HepG2 (cell line): ENCODE results near the gene RAN. TPM values are rescaled to one million over a fixed set of nuclear protein-coding genes. Genes with fewer than 3 reads are reported as not detected.

ENCODE experiments used
- AGO2 ChIP-seq: fragments of 200-400 bp; formaldehyde crosslinking; optimal IDR thresholded peaks from 2 replicates; pipeline ENCODE3; 2017; ENCODE audit warnings: mild to moderate bottlenecking, low read depth, low read length, moderate library complexity
- ARID5B ChIP-seq: IDR thresholded peaks from 2 replicates; pipeline ENCODE4 v1.4.0; 2020; ENCODE audit warnings: mild to moderate bottlenecking, missing genetic modification reagents
- ATF1 ChIP-seq: IDR thresholded peaks from 2 replicates; pipeline ENCODE4 v1.6.1; 2016; ENCODE audit warnings: mild to moderate bottlenecking, control low read depth
- GTF2F1 ChIP-seq: fragments of 150-350 bp; IDR thresholded peaks from 2 replicates; pipeline ENCODE4 v1.6.1; 2014; ENCODE audit warnings: low read length
- HOXA5 ChIP-seq: sonication (generic); formaldehyde crosslinking; IDR thresholded peaks from 2 replicates; pipeline ENCODE4 v1.4.0; 2020; ENCODE audit warnings: missing genetic modification reagents
- HOXD1 ChIP-seq: sonication (generic); formaldehyde crosslinking; IDR thresholded peaks from 2 replicates; pipeline ENCODE4 v1.5.0; 2020; ENCODE audit warnings: missing genetic modification reagents
- JARID2 ChIP-seq: sonication (generic); formaldehyde crosslinking; IDR thresholded peaks from 2 replicates; pipeline ENCODE4 v1.8.1; 2023; ENCODE audit warnings: missing genetic modification reagents, inconsistent platforms; ENCODE audit not compliant: insufficient replicate concordance
- KDM5A ChIP-seq: fragments of 200-600 bp; sonication (generic); IDR thresholded peaks from 2 replicates; pipeline ENCODE4 v1.7.0; 2018; ENCODE audit warnings: antibody characterized with exemption, mild to moderate bottlenecking, low read length, borderline replicate concordance
- KLF13 ChIP-seq: sonication (generic); formaldehyde crosslinking; IDR thresholded peaks from 2 replicates; pipeline ENCODE4 v1.4.0; 2020; ENCODE audit warnings: mild to moderate bottlenecking, missing genetic modification reagents
- KMT2A ChIP-seq: sonication (generic); formaldehyde crosslinking; IDR thresholded peaks from 2 replicates; pipeline ENCODE4 v1.4.0; 2020; ENCODE audit warnings: missing genetic modification reagents
- MEIS2 ChIP-seq: sonication (generic); formaldehyde crosslinking; IDR thresholded peaks from 2 replicates; pipeline ENCODE4 v1.9.0; 2021; ENCODE audit warnings: mild to moderate bottlenecking, missing genetic modification reagents
- NFAT5 ChIP-seq: sonication (generic); formaldehyde crosslinking; IDR thresholded peaks from 2 replicates; pipeline ENCODE4 v1.4.0; 2020; ENCODE audit warnings: missing genetic modification reagents
- NFKB2 ChIP-seq: sonication (generic); formaldehyde crosslinking; IDR thresholded peaks from 2 replicates; pipeline ENCODE4 v1.4.0; 2020; ENCODE audit warnings: missing genetic modification reagents, borderline replicate concordance
- RELA ChIP-seq: sonication (generic); formaldehyde crosslinking; IDR thresholded peaks from 2 replicates; pipeline ENCODE4 v1.4.0; 2020; ENCODE audit warnings: missing genetic modification reagents
- TEAD2 ChIP-seq: sonication (generic); formaldehyde crosslinking; IDR thresholded peaks from 2 replicates; pipeline ENCODE4 v1.9.0; 2021; ENCODE audit warnings: missing genetic modification reagents
- UBTF ChIP-seq: sonication (generic); formaldehyde crosslinking; IDR thresholded peaks from 2 replicates; pipeline ENCODE4 v1.4.0; 2020; ENCODE audit warnings: mild to moderate bottlenecking, missing genetic modification reagents
- ZNF124 ChIP-seq: sonication (generic); formaldehyde crosslinking; IDR thresholded peaks from 2 replicates; pipeline ENCODE4 v1.4.0; 2020; ENCODE audit warnings: missing genetic modification reagents
- ZNF3 ChIP-seq: IDR thresholded peaks from 2 replicates; pipeline ENCODE4 v1.7.0; 2017; ENCODE audit warnings: inconsistent platforms
- ZSCAN20 ChIP-seq: sonication (generic); formaldehyde crosslinking; IDR thresholded peaks from 2 replicates; pipeline ENCODE4 v1.4.0; 2020; ENCODE audit warnings: missing genetic modification reagents, mild to moderate bottlenecking, borderline replicate concordance
- polyA plus RNA-seq, 8 experiments: library from polyadenylated mRNA; depleted of rRNA in 3 of 8; stranded (reverse) in 7 of 8; unstranded in 1 of 8; fragments of >200 nt; fragmentation: Illumina TruSeq in 4 of 8; extraction: Trizol in 4 of 8; gene quantifications; 2 replicates each; pipeline versions ENCODE4 v1.2.1 to v1.2.3, GENCODE V29; 2011 to 2016; ENCODE audit warnings: low read depth in 4 of 8, missing spikeins in 1 of 8, mixed read lengths in 1 of 8; ENCODE audit not compliant: insufficient read depth in 1 of 8
- total RNA-seq, 5 experiments: library from RNA; depleted of rRNA; stranded (reverse); fragments of >200 nt; fragmentation: Illumina TruSeq; extraction: Trizol; gene quantifications; 2 replicates each; pipeline ENCODE4 v1.2.3, GENCODE V29; 2016; ENCODE audit warnings: low read depth in 1 of 5

RAN gene
- total and polyA plus RNA-seq, 2 of the 13 experiments (the other 11 are each of a cell fraction or from before 2014, with no cell fraction given), result 1,335 to 1,630 TPM

- TF ChIP-seq ARID5B (CRISPR knock-in tag) (peak; percentile 43), JARID2 (CRISPR knock-in tag) (no peak), GTF2F1 (no peak), ZNF3 (CRISPR knock-in tag) (no peak), ATF1 (no peak), HOXD1 (CRISPR knock-in tag) (no peak), KDM5A (no peak), ZNF124 (CRISPR knock-in tag) (0 out of 2 replicates have a peak, but pooled peaks have one; percentile 68), KMT2A (CRISPR knock-in tag) (no peak), UBTF (CRISPR knock-in tag) (no peak), RELA (CRISPR knock-in tag) (no peak), HOXA5 (CRISPR knock-in tag) (no peak), NFKB2 (CRISPR knock-in tag) (no peak), ZSCAN20 (no peak), NFAT5 (CRISPR knock-in tag) (no peak), AGO2 (no peak), KLF13 (CRISPR knock-in tag) (no peak), TEAD2 (CRISPR knock-in tag) (no peak), MEIS2 (CRISPR knock-in tag) (no peak)
These were observed 44.5 kb downstream of the RAN start (continued) for GRCh38 chr12:130916241-130916911.
